Stimulated activated CD8-positive, alpha-beta memory T cell treated with anti-CD3 and anti-CD28 coated beads, Interleukin-4, amount 100 ng/mL, for 24 hours (primary cell): ENCODE data around the gene PCDHGB2.
"Not testable (repeated sequence)": the region's sequence is repeated elsewhere in the genome, so short reads cannot be mapped to it uniquely, and the experiment has no call there.

ENCODE experiments used
- DNase-seq: peaks from one replicate; pipeline ENCODE4 v3.0.0-alpha.2; 2020; ENCODE audit warnings: low read depth

Gene PCDHGB2

GRCh38 chr5:141349917-141350619 is 9.7 kb upstream of the PCDHGB2 start, which contains the start of gene PCDHGB1:
TSS of gene PCDHGB1 (plus strand) at chr5:141350099. CDS start at chr5:141350261, 162 bp downstream.
- no peak for DNase-seq

DNA sequence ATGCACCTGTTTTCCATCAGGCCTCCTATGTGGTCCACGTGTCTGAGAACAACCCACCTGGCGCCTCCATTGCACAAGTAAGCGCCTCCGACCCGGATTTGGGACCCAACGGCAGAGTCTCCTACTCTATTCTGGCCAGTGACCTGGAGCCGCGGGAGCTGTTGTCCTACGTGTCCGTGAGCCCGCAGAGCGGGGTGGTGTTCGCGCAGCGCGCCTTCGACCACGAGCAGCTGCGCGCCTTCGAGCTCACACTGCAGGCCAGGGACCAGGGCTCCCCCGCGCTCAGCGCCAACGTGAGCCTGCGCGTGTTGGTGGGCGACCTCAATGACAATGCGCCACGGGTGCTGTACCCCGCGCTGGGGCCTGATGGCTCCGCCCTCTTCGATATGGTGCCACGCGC is 8.2 kb upstream of the PCDHGB2 start:
- DNase-seq = no peak

- no peak for DNase-seq
Measured at GRCh38 chr5:141354900-141355469, 4.8 kb upstream of the PCDHGB2 start, which contains the start of gene PCDHGA4. TSS of gene PCDHGA4 (plus strand) at chr5:141355021. CDS start at chr5:141355108, 87 bp downstream.

- DNase-seq = no peak
Measured at GRCh38 chr5:141355641-141356040, 4.2 kb upstream of the PCDHGB2 start.

DNA sequence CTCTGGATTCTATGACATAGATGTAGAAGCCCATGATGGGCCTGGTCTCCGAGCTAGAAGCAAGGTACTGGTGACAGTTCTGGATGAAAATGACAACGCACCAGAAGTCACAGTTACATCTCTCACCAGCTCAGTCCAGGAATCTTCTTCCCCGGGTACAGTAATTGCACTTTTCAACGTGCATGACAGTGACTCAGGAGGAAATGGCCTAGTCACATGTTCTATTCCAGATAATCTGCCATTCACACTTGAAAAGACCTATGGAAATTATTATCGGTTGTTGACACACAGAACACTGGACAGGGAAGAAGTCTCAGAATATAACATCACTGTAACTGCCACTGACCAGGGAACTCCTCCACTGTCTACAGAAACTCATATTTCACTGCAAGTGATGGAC is 3.7 kb upstream of the PCDHGB2 start:
- DNase-seq = no peak

GRCh38 chr5:141356950-141357349 is 2.8 kb upstream of the PCDHGB2 start:
- no peak for DNase-seq

DNA sequence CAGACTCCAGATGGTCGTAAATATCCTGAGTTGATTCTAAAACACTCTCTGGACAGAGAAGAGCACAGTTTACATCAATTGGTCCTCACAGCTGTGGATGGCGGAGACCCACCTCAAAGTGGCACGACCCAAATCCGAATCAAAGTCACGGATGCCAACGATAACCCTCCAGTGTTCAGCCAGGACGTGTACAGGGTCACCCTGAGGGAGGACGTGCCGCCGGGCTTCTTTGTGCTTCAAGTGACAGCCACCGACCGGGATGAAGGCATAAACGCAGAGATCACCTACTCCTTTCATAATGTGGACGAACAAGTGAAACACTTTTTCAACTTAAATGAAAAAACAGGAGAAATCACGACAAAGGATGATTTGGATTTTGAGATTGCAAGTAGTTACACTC is 891 bp downstream of the PCDHGB2 start:
- no peak for DNase-seq

GRCh38 chr5:141362719-141363118 is 2.9 kb downstream of the PCDHGB2 start:
- no peak for DNase-seq

DNA sequence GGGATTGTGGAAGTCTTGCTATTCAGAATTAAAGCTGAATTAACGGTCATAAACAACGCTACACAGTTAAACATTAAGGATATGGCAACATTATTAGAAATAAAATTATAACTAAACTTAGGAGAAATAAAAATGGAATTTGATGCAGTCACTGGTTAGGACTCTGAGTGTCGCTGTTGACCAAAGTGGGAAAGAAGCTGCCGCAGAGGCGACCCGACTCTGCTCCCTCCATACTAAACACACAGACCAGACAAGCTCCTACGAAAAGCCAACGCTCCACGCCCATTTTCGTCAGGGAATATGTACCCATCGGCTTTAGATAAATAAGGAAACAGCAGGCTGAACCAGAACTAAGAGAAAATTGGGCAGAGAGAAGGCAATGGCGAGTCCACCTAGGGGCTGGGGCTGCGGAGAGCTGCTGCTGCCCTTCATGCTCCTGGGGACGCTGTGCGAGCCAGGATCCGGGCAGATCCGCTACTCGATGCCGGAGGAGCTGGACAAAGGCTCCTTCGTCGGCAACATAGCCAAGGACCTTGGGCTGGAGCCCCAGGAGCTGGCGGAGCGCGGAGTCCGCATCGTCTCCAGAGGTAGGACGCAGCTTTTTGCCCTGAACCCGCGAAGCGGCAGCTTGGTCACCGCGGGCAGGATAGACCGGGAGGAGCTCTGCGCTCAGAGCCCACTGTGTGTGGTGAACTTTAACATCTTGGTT is 4.3 kb downstream of the PCDHGB2 start, which contains the start of gene PCDHGA5:
Gene PCDHGA5 (plus strand): TSS at position 211 of the 709 bp plus-strand sequence. CDS start 169 bp downstream, at position 380.
- DNase-seq = no peak

DNA sequence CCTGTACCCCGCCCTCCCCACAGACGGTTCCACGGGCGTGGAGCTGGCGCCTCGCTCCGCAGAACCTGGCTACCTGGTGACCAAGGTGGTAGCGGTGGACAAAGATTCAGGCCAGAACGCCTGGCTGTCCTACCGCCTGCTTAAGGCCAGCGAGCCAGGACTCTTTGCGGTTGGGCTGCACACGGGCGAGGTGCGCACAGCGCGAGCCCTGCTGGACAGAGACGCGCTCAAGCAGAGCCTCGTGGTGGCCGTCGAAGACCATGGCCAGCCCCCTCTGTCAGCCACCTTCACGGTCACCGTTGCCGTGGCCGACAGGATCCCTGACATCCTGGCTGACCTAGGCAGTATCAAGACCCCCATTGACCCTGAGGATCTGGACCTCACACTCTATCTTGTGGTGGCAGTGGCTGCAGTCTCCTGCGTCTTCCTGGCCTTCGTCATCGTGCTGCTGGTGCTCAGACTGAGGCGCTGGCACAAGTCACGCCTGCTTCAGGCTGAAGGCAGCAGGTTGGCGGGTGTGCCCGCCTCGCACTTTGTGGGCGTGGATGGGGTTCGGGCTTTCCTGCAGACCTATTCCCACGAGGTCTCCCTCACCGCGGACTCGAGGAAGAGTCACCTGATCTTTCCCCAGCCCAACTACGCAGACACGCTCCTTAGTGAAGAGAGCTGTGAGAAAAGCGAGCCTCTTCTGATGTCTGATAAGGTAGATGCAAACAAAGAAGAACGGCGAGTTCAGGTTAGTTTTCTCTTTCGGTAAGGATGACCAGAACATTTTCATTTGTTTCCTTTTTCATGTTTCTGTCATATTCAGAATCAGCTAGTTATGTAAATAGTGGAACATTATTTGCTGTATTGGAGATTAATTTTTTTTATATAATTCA is 6.5 kb downstream of the PCDHGB2 start:
- no peak for DNase-seq

- DNase-seq = no peak
Measured at GRCh38 chr5:141369994-141370848, 10.4 kb downstream of the PCDHGB2 start, which contains the start of gene PCDHGB3. TSS of gene PCDHGB3 (plus strand) at chr5:141370242. CDS start at chr5:141370395, 153 bp downstream.

- no peak for DNase-seq
Measured at GRCh38 chr5:141371572-141372475, 12.0 kb downstream of the PCDHGB2 start.

- no peak for DNase-seq
Measured at GRCh38 chr5:141373673-141374317, 14.0 kb downstream of the PCDHGB2 start, which contains the start of gene PCDHGA6. TSS of gene PCDHGA6 (plus strand) at chr5:141373891. CDS start at chr5:141374084, 193 bp downstream.

DNA sequence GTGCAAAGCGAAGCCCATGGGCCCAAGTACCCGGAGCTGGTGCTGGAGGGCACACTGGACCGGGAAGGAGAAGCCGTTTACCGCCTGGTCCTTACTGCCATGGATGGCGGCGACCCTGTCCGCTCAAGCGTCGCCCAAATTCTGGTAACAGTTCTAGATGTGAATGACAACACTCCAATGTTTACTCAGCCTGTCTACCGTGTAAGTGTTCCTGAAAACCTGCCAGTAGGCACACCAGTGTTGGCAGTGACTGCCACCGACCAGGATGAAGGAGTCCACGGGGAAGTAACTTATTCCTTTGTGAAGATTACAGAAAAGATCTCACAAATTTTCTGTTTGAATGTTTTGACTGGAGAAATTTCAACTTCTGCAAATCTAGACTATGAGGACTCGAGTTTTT is 14.8 kb downstream of the PCDHGB2 start:
- no peak for DNase-seq

DNA sequence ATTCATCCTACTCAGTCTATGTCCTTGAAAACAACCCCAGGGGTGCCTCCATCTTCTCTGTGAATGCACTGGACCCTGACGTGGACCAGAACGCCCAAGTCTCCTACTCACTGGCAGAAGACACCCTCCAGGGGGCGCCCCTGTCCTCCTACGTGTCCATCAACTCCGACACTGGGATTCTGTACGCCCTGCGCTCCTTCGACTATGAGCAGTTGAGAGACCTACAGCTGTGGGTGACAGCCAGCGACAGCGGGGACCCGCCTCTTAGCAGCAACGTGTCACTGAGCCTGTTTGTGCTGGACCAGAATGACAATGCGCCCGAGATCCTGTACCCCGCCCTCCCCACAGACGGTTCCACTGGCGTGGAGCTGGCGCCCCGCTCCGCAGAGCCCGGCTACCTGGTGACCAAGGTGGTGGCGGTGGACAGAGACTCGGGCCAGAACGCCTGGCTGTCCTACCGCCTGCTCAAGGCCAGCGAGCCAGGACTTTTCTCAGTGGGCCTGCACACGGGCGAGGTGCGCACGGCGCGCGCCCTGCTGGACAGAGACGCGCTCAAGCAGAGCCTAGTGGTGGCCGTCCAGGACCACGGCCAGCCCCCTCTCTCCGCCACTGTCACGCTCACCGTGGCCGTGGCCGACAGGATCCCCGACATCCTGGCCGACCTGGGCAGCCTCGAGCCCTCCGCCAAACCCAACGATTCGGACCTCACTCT is 15.8 kb downstream of the PCDHGB2 start:
- DNase-seq = not testable (repeated sequence)

GRCh38 chr5:141382469-141383294 is 22.9 kb downstream of the PCDHGB2 start, which contains the start of gene PCDHGA7:
TSS of gene PCDHGA7 (plus strand) at chr5:141382742. CDS start at chr5:141382900, 158 bp downstream.
- no peak for DNase-seq

GRCh38 chr5:141383345-141383744 is 23.6 kb downstream of the PCDHGB2 start:
- DNase-seq = no peak
